COLO668 (cell line): ENCODE data around the gene PLEKHG5.
"Not testable (repeated sequence)": the region's sequence is repeated elsewhere in the genome, so short reads cannot be mapped to it uniquely, and the experiment has no call there.

Source experiments
- DNase-seq: peaks from one replicate; lab custom pipeline; 2025; ENCODE audit not compliant: unreplicated experiment; lab: John Stamatoyannopoulos, UW

Gene PLEKHG5

GRCh38 chr1:6464514-6464836 lies 27.0 kb downstream of the PLEKHG5 start:
- peak; percentile 80 for DNase-seq

GRCh38 chr1:6463120-6463412 lies 28.4 kb downstream of the PLEKHG5 start:
- no peak for DNase-seq

GRCh38 chr1:6462412-6463119 lies 28.9 kb downstream of the PLEKHG5 start:
- DNase-seq: peak; percentile 55

- DNase-seq: no peak
These were observed 29.7 kb downstream of the PLEKHG5 start for GRCh38 chr1:6461538-6462411.

GRCh38 chr1:6461051-6461530 lies 30.4 kb downstream of the PLEKHG5 start:
- no peak for DNase-seq

GRCh38 chr1:6460301-6461050 lies 31.0 kb downstream of the PLEKHG5 start:
- DNase-seq: no peak

GRCh38 chr1:6459850-6460265 lies 31.6 kb downstream of the PLEKHG5 start:
- DNase-seq: no peak

GRCh38 chr1:6456800-6457466 lies 34.5 kb downstream of the PLEKHG5 start:
- DNase-seq: no peak

GRCh38 chr1:6455752-6456520 lies 35.5 kb downstream of the PLEKHG5 start:
- not testable (repeated sequence) for DNase-seq

GRCh38 chr1:6454856-6455751 lies 36.4 kb downstream of the PLEKHG5 start:
- DNase-seq: no peak

GRCh38 chr1:6453895-6454855 lies 37.3 kb downstream of the PLEKHG5 start:
- DNase-seq: not testable (repeated sequence)

- peak; percentile 44 for DNase-seq
These were observed 40.5 kb downstream of the PLEKHG5 start for GRCh38 chr1:6450943-6451373.

GRCh38 chr1:6450486-6450885 lies 41.0 kb downstream of the PLEKHG5 start:
- not testable (repeated sequence) for DNase-seq

- no peak for DNase-seq
These were observed 41.4 kb downstream of the PLEKHG5 start for GRCh38 chr1:6450005-6450450.

GRCh38 chr1:6448749-6449631 lies 42.5 kb downstream of the PLEKHG5 start:
- DNase-seq: peak; percentile 88

- peak; percentile 99 for DNase-seq
These were observed 43.4 kb downstream of the PLEKHG5 start for GRCh38 chr1:6447818-6448748.
